Esophagus mucosa (tissue), 1 donor: Measurements from ENCODE around the gene TSHZ1. TPM values are rescaled to one million over a fixed set of nuclear protein-coding genes. Genes with fewer than 3 reads are reported as not detected.

ENCODE experiments used
- ATAC-seq: fragments of 200-7000 bp; cut with Tn5 transposase; one replicate; pipeline ENCODE4 v1.9.1; 2020
- total RNA-seq: library from RNA; stranded (reverse); gene quantifications from one replicate; pipeline ENCODE4 v1.2.4, GENCODE V29; 2023
- donor health status: DM: yes; HTN: yes; CAD: no.

TSHZ1 gene
- total RNA-seq, result 9.2 TPM

GRCh38 chr18:75210274-75211001 lies at the start of gene TSHZ1:
Gene TSHZ1, plus strand, starts transcription at chr18:75210797. Its CDS starts 1,080 bp downstream, at chr18:75211877.
- peak; percentile 59 for ATAC-seq

- no peak for ATAC-seq
Measured at GRCh38 chr18:75161256-75162028, 49.2 kb upstream of the TSHZ1 start.

- peak; percentile 75 for ATAC-seq
Measured at GRCh38 chr18:75162467-75162866, 48.1 kb upstream of the TSHZ1 start.

- no peak for ATAC-seq
Measured at GRCh38 chr18:75162978-75163377, 47.6 kb upstream of the TSHZ1 start.

- no peak for ATAC-seq
Measured at GRCh38 chr18:75163736-75164135, 46.9 kb upstream of the TSHZ1 start.

GRCh38 chr18:75164479-75164878 lies 46.1 kb upstream of the TSHZ1 start:
- no peak for ATAC-seq

- no peak for ATAC-seq
Measured at GRCh38 chr18:75165926-75166325, 44.7 kb upstream of the TSHZ1 start.

- no peak for ATAC-seq
Measured at GRCh38 chr18:75167137-75167536, 43.5 kb upstream of the TSHZ1 start.

- no peak for ATAC-seq
Measured at GRCh38 chr18:75167759-75168618, 42.6 kb upstream of the TSHZ1 start.

- ATAC-seq, result no peak
Measured at GRCh38 chr18:75168619-75169018, 42.0 kb upstream of the TSHZ1 start.

GRCh38 chr18:75169411-75169810 lies 41.2 kb upstream of the TSHZ1 start:
- no peak for ATAC-seq

GRCh38 chr18:75170022-75170789 lies 40.4 kb upstream of the TSHZ1 start:
- ATAC-seq, result no peak

- no peak for ATAC-seq
Measured at GRCh38 chr18:75170916-75171315, 39.7 kb upstream of the TSHZ1 start.

GRCh38 chr18:75172299-75173124 lies 38.1 kb upstream of the TSHZ1 start:
- no peak for ATAC-seq

GRCh38 chr18:75173125-75173432 lies 37.5 kb upstream of the TSHZ1 start:
- ATAC-seq, result peak; percentile 28

- no peak for ATAC-seq
Measured at GRCh38 chr18:75173738-75174137, 36.9 kb upstream of the TSHZ1 start.

- no peak for ATAC-seq
Measured at GRCh38 chr18:75176849-75177248, 33.7 kb upstream of the TSHZ1 start.

- ATAC-seq, result no peak
Measured at GRCh38 chr18:75178376-75178775, 32.2 kb upstream of the TSHZ1 start.

GRCh38 chr18:75179819-75180600 lies 30.6 kb upstream of the TSHZ1 start:
- ATAC-seq, result no peak

GRCh38 chr18:75183524-75183923 lies 27.1 kb upstream of the TSHZ1 start:
- ATAC-seq, result peak; percentile 97
